GM21360 (cell line): Measurements from ENCODE around the gene EDC3.
"Not testable (repeated sequence)": the region's sequence is repeated elsewhere in the genome, so short reads cannot be mapped to it uniquely, and the experiment has no call there.

Experiments
- ATAC-seq: cut with Tn5 transposase; IDR thresholded peaks from one replicate; pipeline ENCODE4 v1.9.1; 2021; ENCODE audit warnings: mild to moderate bottlenecking, moderate library complexity; ENCODE audit not compliant: unreplicated experiment

Gene EDC3

GRCh38 chr15:74653426-74654102, 42.3 kb downstream of the EDC3 start:
- no peak for ATAC-seq

GRCh38 chr15:74651242-74651741, 44.5 kb downstream of the EDC3 start:
- ATAC-seq: no peak

DNA sequence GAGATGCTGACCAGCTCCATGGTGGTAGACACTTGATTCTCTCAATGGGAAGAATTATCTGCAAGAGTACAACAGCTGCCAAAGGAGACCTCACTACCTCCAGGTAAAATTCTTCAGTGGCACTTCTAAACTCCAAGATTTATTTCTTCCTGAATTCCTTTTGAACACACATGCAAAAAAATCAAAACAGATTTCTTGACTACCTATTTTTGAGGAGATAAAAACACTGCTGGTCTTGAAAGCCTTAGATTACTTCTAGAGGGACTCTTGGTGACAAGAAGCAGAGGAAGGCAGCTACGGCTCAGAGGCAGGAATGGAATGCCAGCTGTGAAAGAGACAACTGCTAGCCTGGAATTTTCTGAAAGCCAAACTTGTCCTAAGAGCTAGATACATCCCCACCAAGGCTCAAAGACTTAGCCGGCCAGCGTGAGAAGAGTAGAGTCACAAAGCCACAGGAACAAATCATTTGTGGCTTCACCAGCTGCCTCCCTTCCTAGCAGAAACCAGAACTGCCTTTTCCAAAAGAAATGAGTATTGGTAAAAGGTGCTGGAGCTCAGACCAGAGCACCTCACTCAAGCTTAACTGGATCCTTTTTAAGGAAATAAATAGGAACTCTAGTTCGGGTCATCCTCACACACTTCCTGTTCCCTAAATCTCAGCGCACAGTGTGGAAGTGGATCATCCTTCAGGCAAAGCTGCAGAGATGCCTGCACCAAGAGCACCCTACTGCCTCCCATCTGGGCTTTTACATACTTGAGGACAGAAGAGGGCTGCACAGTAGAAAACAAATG, 47.6 kb downstream of the EDC3 start:
- ATAC-seq: no peak

GRCh38 chr15:74646480-74646879, 49.3 kb downstream of the EDC3 start:
- ATAC-seq: no peak

DNA sequence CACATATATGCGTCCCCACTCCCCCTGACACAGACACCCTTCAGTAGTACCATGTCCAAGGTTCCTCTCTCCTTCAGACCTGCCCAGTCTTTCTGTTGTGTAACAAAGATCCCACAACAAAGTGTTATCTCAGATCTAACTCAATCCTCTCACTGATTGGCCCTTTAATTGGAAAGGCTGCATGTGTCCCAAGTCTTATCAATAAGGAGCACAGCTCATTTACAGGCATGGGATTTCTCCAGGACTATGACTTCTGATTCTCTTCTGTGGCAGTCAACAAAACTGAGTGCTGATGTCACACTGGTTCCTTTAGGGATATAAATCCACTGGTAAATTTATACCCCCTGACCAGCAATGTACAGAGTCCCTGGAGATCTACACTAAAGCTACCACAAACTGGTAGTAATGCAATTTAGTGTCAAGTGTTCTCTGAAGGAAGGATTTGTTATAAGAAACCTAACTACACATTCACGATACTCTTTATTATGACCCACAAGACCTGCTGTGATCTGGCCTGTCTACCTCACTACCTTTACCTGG, 52.1 kb downstream of the EDC3 start:
- no peak for ATAC-seq

DNA sequence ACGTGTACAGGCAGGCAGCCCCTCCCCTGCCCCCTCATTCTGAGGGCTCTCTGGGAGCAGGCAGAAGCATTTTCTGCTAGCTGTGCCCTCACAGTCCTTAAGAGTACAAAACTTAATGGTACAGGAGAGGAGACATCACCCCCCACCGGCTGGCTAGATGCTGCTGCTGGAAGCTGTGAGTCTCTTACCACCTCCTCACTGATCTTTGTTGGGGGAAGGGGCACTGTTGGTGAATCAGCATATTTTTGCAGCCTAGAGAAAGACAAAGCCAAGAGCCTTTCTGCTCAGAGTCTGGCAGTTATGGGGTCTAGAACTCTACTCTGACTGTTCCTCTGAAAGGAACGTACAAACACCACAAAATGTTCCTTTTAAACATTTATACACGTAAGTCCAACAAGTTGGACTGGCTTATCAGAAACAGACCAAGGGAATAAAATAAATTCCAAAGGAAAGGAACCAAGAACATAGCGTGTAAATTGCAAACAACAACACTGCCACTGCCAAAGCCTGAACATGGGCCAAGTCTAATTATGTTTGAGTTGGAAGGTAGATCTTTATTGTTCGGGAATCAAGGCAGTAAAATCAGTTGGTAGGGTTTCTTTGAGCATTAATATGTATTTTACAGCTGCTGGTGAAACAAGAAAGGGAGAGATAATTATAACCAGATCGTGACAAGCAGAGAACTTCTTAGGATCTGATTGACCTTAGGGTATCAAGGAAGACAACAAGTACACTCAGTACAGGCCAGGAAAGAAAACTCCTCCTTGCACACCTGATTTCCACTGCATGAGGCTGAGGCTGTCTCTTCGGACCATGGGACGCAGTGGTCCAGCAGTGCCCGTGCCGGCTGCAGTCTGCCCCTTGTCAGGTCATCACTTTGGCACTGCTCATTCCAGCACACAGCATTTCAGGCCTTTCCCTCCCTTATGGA, 52.8 kb downstream of the EDC3 start:
- no peak for ATAC-seq

DNA sequence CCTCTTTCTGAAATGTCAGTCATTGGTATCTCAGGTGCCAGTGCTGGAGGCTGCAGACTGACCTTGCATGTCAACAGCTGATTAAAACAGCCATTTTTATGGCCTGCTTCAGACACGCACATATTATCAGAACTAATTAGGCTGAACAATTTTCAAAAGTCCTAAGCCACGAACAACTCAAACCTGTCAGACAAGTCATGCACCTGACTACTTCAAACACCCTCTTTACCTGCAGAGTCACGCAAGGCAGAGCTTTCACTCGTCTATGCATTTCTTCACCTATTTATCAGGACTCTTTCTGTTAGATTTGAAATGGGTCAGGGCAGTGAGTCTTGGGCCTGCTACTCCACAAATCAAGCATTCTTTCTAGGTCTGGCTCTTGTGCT, 53.5 kb downstream of the EDC3 start:
- no peak for ATAC-seq

- no peak for ATAC-seq
Observed at GRCh38 chr15:74641151-74641550, 54.7 kb downstream of the EDC3 start.

DNA sequence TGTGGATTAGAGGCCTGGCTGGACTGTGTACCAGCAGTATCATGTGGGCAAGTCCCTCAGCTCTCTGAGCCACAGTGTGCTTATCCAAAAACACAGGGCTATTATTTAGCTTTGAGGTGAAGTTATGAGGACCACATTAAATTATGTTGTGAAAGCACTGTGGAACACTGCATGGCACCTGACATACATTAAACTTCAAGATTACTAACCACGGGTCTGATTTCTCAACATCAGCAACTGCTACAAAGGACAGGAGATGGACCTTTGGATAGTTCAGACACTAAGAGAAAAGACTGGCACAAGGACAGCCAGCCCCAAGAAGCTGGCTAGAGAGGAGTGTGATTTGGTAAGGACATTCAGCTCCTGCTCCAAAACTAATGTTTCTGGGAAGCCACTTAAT, 58.8 kb downstream of the EDC3 start:
- no peak for ATAC-seq

DNA sequence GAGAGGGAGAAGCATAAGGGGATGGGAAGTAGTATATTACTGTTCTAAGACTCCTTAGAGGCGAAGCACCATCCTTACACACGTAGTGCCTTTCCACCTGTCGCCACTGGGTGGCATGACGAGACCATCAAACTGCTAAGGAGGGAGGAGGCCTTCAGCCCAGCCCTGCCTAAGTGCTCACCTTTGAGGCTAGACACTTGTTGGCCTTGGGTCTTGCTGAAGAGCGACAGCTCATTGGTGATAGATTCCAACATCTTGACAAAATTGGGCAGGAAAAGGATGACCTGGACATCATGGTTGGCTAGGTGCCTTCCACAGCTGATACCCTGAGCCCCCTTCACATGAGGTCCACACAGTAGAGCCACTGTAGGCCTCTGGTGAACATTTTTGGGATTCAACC, 60.6 kb downstream of the EDC3 start:
- ATAC-seq: no peak

DNA sequence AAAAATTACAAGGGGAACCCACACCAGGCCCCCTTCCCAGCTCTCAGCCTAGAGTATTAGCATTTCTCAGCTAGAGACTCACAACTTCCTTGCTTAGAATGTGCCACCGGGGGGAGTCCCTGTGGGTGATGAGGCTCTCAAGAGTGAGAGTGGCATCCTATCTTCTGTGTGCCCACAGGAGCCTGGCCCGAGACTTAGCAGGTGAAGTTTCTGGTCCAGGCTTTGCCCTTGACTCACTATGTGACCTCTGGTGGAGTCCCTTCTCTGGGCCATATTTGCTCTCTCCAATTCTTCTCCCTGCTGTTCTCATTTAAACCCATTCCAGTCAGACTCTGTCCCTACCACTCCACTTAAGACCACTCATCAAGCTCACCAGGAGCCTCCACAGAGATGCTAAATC, 62.0 kb downstream of the EDC3 start:
- no peak for ATAC-seq

DNA sequence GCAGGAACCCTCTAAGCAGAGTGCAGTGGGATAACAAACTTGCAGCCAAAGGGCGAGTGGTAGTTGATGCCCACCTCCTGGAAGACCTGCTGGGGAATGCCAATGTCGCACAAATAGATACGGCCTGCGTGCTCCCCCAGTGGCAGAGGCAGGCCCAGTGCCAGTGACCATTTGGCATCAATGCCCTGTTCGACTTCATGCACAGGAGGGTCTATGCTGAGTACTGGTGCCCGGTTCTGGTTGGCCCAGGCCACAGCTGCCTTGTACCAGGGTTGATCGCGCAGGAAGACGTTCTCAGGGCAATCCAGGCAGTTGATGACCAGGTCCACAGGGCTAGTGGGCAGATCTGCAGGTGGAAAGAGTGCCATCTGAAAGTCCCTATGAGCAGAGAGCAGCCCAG, 63.2 kb downstream of the EDC3 start:
- no peak for ATAC-seq

GRCh38 chr15:74631935-74632560, 63.8 kb downstream of the EDC3 start:
- no peak for ATAC-seq

DNA sequence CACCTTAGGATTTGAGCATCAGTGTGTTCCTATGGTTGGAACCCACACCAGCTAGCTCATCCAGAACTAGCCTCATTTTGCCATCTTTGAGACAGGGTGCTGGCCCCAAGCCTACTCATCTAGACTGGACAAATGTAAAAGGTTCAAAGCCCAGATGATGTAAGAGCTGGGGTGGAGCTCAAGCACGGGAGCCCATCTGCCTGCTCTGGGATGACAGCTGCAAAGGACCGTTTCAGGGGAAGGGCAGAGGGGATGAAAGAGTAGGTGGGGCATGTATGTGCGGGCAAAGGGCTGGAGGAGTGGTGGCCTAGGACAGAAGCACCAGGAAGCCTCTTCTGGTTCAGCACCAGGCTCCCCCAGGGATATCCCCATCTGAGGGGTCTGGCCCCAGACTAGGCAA, 64.4 kb downstream of the EDC3 start:
- ATAC-seq: no peak

GRCh38 chr15:74631087-74631385, 64.8 kb downstream of the EDC3 start:
- ATAC-seq: no peak

DNA sequence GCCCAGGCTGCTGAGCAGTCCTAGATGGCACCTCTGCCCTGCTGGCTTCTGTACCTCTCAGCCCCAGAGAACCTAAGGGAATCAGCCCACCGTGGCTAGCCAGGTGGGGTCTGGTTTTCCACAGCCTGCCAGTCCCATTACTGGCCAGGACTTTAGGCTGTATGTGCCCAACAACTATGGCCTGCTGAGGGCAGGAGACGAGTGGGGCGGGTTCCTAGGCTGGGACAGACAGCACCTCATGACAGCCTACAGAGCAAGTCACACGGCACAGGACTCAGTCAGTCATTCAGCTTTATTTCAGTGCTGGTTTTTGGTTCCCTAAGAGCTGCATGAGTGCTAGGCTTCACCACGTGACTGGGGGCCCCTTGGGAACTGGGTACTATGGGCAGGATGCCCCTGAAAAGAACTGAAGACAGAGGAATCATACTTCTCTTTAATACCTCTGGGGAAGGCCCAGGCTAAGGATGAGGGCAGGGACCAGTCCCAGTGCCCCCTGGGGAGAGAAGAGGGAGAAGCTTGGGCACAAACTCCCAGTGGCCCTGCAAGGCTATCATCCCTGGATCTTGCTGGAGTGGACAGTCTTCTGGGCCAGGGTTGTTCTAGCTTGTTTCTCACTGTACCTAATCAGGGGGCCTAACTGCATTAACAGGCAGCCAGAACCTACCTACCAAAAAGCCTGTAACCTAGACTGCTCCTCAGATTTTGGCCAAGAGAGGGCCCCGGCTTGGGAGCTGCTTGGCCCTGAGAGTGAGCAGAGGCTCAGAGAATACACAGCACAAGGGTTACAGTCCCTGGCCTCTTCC, 65.3 kb downstream of the EDC3 start:
- ATAC-seq: no peak

DNA sequence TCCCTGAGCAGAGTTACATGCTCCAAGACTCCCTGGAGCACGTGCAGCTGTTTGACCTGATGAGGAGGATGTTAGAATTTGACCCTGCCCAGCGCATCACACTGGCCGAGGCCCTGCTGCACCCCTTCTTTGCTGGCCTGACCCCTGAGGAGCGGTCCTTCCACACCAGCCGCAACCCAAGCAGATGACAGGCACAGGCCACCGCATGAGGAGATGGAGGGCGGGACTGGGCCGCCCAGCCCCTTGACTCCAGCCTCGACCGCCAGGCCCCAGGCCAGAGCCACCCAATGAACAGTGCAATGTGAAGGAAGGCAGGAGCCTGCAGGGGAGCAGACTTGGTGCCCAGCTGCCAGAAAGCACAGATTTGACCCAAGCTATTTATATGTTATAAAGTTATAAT, 66.1 kb downstream of the EDC3 start:
- ATAC-seq: not testable (repeated sequence)

DNA sequence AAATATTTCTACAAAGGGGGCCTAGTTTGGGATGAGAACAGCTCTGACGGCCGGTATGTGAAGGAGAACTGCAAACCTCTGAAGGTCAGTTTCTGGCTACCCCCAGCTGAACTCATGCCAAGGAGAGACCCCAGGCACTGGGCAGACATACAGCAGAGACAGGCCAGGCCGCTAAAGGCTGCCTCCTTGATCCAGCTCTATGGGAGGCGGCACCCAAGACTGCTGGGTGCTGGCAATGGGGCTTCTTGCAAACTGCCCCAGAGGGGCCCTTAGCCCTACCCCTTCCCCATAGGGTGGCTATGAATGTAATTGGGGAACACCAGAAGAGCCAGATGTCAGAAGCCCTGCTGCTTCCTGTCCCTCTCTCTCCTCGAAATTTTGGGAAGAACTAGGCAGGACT, 66.9 kb downstream of the EDC3 start:
- ATAC-seq: no peak

DNA sequence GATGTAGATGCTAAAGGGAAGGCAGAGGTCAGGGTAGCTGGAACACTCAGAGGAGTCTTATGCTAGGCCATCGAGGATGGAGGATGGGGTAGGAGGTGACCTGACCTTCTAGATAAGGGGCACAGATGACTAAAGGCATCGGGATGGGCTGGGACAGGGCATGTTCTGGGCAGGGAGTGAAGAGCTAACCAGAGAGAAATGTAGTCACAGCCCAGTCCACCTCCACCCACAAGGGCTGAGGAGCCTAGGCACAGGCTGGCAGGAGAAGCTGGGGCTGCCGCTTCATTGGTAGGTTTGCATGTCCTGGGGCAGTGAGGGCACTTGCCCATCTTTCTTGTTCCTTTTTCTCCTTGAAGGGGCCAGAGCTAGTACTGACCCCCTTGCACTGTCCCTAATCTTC, 67.6 kb downstream of the EDC3 start:
- ATAC-seq: no peak

DNA sequence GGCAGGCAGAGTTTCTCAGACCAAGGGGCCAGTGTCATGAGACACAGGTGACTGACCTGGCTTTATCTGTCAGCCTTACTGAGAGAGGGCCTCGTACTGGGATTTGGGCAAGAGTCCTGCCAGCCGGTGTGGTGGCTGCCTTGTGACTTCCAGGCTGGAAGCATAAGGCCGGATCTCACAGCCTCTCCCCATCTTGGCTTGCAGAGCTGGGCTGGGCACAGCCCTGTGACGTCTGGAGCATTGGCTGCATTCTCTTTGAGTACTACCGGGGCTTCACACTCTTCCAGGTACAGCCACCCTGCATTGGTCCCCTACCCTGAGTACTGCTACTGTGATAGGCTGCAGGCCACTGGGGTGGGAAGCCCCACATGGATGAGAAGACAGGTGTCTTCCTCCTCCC, 68.1 kb downstream of the EDC3 start:
- ATAC-seq: no peak
